ENCODE data around the gene ENGASE. TPM values are rescaled to one million over a fixed set of nuclear protein-coding genes. Genes with fewer than 3 reads are reported as not detected.
A peak's percentile ranks its signal among the peaks of the same experiment; 100 is the strongest.

ENGASE gene
- polyA plus RNA-seq, 1 donor, result 21.0 TPM

DNA sequence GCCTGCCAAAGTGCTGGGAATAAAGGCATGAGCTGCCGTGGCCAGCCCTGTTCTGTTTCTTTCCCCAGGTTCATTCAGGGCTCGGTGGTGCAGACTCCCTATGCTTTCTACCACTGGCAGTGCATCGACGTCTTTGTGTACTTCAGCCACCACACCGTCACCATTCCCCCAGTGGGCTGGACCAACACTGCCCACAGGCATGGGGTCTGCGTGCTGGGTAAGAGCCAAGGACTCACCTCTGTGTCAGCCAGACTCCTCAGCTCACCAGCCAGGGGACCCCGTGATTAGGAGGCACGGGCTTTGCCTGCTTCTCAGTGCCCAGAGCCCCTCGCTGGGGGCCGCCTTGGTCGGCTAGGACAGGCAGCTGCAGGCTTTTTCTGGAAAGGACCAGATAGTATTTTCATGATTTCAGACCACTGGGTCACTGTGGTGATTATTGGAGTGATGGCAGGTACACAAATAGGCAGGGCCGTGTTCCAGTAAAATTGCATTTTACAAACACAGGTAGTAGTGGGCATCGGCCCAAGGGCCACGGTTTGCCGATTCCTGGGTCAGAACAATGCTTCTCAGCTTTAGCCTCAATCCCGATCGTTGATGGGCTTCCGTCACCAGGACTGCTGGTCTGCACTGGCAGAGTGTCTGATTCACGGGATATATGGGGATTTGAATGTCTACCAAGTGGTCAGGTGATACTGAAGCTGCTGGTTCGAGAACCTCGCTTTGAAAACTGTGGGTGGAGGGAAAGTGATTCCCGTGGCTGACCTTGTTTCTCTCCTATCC is 5.0 kb downstream of the ENGASE start:
- no peak for DNase-seq

DNA sequence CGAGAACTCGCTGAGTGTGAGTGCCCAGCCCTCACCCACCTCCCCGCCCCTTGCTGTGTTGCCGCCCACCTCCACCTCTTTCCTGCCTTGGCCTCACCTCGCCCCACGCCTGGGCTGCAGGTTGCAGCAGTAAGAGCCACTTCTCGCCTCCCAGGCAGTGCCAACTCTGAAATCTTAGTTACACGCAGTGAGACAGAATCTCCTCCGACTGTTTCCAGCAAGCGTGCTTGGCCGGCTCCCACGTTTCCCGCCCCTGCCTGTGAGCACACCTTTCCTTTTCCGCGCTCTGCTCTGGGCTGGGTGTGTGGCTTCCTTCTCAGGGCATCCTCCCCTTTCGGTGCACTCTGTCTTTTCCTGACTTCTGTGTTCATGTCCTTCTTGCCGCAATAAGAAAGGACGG is 5.7 kb downstream of the ENGASE start:
- no peak for DNase-seq

DNA sequence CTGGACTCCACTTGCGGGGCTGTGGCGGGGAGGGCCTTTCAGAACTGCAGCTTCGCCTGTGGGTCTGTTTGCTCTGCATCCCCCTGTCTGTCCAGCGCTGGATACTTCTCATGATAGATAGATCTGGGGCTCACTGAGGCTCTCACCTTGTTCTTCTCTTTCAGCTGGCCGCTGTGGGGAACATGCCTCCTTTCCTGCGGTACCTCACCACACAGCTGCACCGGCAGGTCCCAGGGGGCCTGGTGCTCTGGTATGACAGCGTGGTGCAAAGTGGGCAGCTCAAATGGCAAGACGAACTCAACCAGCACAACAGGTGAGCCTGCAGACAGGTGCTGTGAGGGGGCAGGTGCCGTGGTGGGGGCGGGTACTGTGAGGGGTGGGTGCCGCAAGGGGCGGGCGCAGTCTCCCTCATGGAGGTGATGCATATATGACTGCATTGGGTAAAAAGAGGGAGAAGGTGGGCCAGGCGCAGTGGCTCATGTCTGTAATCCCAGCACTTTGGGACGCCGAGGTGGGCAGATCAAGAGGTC is 6.2 kb downstream of the ENGASE start:
- no peak for DNase-seq

DNA sequence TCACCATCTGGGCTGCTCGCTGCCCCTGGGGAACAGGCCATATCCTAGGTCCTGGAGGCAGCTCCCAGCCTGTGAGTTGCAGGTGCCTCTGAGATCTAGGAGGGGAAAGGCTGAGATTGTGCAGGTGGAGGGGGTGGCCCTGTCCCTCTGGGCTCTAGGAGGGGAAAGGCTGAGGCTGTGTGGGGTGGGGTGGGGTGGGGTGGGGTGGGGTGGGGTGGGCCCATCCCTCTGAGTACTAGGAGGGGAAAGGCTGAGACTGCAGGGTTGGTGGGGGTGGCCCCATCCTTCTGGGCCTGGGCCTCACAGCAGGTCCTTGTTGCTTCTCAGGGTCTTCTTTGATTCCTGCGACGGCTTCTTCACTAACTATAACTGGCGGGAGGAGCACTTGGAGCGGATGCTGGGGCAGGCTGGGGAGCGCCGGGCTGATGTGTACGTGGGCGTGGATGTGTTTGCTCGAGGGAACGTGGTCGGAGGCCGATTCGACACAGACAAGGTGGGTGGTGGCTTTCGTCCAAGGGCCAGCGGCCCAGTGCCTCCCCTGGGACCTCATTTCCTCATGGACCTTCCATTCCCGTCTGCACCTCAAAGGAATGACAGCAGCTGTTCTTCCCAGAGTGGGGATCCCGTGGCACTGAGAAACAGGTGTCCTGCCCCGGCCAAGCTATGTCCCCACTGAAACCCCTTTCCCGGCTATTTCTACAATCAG is 7.1 kb downstream of the ENGASE start:
- no peak for DNase-seq

DNA sequence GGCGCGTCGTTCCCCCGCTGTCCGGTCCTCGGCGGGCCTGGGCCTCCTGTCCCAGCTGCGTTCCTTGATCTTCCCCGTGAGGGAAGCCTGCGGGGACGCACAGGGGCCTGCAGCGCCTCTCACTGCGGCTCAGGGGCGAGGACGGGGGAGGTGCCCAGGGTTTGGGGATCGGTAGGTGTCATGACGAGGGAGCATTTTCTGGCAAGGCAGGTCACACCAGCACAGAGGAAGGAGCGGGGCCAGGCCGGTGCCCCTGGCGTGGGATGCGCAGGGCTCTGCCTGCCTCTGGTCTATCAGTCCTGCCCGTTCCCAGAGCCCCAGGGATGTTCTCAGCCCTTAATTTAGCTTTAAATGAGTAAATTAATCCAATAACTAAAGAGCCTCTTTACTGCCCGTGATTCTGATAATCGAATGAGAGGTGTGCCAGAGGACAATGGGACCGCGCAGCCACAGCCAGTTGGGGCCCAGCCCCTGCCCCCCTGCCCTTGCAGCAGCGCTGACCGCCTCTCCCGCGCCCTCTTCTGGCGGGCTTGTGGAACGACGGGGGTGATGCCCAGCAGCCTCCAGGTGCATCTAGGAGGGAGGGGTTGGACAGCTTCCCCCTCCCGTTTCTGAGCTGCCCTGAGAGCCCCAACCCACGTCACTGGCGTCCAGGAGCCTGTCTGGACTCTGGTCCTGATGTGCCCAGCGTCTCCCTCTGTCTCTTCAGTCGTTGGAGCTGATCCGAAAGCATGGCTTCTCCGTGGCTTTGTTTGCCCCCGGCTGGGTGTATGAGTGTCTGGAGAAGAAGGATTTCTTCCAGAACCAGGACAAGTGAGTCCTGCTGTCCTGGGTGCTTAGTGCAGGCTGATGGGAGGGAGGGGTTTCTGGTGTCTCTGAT is 7.9 kb downstream of the ENGASE start:
- no peak for DNase-seq

DNA sequence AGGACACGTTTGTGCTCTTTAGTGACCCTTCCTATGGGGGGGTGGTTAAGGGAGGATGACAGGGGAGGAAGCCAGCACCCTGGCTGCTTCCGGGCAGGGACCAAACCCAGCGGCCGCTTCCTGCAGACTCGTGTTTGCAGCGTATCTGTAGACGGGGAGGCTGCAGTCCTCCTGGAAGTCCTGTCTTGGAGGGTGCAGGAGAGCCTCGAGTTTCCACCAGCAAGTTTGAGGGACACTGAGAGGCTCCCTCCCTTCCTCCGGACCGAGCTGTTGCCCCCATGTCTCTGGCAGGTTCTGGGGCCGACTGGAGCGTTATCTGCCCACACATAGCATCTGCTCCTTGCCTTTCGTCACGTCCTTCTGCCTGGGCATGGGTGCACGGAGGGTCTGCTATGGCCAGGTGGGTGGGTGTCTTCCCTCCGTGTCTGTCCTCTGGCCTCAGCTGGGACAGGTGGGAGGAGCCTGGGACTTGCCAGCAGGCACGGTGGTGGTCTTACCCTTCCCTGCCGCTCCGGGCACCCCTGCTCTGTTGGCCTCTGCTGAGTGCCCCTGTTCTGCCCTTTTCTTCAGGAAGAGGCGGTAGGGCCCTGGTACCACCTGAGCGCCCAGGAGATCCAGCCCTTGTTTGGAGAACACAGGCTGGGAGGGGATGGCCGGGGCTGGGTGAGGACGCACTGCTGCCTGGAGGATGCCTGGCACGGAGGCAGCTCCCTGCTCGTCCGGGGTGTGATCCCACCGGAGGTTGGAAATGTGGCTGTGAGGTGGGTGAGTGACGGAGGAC is 8.8 kb downstream of the ENGASE start:
- DNase-seq, result no peak

DNA sequence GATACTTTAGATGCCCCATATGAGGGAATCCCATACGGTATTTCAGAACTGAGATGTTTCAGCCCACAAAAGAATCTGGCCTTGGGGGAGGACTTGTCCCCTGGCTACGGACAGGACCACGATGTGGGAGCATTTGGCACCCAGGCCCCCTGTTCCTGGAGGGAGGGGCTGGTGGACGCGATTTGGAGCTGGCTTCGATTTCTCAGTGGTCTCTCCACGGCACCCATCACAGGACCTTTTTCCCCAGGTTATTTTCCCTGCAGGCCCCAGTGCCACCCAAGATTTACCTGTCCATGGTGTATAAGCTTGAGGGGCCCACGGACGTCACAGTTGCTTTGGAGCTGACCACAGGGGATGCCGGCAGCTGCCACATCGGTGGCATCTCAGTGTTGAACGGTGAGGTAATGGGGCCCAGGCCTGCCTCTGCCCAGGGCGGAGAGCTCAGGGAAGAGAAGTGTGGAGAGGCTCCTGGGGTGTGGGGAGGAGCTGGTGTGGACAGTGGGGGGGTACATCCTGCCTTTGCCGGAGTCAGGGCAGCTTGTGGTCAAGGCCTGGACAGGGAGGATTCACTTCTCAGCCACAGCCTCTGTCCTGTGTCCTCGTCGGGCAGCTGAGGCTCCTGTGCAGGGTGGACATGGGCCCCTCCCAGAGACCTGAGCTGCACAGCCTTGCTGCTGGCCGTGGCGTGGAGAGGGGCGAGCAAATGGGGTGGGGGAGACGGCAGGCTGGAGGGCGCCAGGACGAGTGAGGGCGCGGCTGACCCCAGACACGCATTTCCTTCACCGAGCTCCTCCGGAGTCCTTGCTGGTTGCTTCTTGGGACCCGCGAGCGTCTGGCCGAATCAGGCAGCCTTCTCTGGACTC is 9.9 kb downstream of the ENGASE start:
- no peak for DNase-seq

DNA sequence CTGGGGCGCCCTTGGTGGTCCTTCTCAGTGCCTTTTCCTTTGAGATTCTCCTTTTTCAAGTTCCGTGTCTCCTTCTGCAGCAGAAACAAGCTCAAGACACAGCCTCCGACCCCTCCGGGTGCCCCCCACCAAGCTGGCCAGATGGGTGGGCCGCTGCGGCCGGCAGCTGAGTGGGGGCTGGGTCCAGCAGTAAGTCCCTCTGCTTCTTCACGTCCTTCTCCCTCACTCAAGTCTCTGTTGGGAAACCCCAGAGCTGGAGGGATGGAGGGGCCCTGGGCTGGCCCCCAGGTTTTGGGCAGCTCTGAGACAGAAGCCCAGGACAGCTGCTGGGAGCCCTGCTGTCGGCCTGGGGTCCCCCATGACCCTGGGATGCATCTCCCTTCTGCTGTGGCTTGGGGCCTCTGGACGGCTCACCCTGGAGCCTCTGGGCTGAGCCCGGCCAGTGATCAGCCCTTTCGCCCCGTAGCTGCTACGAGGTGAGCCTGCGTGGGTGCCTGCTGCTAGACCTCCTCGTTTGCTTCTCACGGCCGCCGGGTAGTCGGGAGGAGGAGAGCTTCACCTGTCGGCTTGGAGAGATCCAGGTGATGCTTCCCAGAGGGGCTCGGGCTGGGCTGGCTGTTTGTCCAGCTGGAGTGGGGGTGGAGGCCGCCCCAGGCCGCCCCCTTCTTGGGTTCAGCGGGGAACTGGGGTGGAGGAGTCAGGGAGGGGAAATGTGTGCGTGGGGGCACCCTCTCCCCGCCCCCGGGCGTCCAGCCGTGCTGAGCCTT is 10.7 kb downstream of the ENGASE start:
- DNase-seq, result no peak

DNA sequence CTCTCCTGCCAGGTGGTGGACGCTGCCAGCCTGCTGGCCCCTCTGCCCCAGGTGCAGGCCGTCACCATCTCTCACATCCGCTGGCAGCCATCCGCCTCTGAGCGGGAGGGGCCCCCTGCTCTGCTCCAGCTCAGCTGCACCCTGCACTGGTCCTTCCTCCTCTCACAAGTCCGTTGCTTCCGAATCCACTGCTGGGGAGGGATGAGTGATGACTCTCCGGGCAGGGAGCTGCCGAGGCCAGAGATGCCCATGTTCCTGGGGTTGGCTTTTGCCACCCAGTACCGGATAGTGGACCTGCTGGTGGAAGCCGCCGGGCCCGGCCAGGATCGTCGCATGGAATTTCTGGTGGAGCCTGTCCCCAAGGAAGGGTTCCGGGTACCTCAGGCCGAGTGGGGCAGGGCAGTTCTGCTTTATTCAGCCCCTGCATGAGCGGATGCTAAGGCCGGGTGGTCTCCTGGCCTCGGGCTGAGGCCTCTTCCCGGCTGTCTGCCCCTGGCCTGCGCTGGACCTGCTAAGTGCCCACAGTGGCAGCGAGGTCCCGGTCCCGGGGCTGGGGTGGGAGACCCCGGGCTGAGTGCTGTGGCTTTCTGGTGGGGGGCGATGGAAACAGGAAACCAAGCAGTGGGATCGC is 11.4 kb downstream of the ENGASE start:
- DNase-seq, result no peak

DNA sequence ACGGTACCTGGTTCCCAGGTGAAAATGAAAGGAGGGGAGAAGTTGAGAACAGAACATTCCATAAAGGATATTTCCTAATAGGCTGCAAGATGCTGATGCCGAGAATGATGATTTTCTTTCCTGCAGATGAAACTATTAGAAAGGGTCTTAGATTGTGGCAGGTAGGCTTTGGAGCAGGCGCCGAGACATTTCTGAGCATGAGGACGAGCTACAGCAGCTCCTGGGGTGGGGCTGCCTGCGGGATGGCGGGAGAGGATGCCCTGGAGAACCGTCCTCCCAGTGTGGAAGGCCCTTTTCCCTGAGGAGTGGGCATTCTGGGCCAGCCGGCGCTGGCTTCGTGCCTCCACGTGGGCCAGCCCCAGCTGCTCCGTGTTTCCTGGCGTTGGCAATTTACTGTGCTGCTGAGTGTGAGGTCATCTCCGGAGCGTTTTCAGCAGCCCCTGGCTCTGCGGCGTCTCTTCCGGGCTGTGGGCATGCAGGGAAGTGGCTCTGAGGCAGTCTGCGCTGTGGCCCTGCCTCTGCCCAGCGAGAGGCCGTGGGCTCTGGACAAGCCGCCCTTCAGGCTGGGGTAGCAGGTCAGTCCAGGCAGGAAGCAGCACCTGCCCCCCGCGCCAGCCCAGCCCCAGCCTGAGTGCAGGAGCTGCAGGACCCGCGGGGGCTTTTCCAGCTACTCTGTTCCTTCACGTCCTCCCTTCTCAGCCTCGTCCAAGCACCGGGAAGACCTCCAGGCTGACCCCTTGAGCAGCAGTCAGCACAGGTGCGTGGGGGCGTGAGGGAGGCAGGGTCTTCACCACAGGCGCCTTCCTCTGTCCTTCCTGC is 12.2 kb downstream of the ENGASE start:
- no peak for DNase-seq

DNA sequence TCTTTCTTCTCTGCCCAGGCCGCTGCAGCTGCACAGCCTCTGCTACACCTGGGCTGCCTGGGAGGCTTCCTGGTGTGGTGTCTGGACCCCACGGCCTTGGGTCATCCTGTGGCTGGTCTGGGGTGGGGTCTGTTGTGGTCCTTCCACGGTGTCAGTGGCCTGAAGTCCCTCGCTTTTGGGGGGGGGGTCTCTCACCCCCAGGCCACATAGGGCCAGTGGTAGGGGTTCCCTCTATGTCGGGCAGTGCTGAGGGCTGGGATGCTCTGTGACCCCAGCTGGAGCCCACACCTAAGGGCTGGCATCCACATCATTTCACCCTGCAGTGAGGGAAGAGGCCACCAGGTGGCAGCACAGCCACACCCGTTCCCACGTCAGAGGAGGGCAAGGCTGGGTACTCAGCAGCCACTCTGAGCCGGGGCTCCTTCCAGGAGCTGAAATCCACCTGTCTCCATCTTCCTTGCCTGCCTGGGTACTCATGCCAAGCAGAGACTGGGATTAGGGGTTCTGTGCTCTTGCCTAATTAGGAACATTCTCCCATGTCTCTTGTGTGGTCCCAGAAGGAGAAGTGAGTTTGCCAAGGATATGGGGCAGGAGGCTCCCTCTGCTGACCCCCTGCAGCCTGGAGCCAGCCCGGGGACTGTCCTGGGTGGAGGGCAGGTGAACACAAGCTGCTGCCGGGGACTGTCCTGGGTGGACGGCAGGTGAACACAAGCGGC is 13.0 kb downstream of the ENGASE start:
- peak; percentile 72 for DNase-seq

DNA sequence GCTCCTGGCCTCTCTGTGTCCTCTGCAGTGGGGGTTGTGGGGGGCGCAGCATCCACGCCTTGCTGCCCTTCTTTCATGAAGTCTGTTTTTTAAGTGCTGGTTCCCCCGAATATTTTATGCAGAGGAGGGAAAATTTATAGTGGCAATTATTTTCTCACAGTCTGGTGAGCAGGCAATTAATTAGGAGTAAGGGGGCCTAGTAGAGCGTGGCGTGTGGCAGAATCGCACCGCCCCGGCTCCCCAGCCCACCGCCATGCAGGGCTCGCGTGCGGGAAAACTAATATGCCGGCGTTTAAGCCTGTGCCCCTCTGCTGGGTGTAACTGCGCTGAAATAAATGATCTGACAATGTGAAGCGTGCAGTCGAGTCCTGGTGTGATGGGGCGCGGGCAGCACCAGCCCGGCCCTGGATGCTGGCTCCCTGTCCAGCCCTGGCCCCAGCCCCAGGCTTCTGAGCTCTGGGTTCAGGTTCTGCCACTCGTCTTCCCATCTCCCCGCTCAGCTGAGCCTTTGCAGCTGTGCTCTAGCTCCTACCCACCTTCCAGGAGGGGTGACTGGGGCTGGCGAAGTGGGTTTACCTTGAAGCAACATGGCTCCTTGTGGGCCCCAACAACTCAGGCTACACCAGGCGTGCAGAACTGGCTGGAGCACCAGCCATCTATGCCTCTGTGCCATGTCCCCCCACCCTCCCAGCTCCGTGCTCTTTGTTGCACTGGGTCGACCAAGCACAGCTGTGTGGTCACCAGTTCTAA is 13.8 kb downstream of the ENGASE start:
- DNase-seq, result no peak

DNA sequence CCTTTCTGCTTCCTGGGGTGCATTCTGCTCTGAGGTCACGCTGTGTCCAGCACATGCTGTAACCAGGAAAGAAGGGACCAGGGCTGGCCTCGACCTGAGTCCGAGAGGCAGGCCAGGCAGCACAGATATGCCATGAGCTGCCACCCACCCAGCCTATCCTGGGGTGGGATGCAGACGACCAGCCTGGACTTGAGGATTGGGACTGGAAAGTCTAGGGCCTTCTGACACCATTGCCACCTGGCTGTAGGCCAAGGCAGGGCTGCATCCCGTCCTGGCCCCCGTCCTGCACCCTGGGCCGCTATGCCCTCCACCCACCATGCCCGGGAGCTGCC is 14.3 kb downstream of the ENGASE start:
- no peak for DNase-seq

DNA sequence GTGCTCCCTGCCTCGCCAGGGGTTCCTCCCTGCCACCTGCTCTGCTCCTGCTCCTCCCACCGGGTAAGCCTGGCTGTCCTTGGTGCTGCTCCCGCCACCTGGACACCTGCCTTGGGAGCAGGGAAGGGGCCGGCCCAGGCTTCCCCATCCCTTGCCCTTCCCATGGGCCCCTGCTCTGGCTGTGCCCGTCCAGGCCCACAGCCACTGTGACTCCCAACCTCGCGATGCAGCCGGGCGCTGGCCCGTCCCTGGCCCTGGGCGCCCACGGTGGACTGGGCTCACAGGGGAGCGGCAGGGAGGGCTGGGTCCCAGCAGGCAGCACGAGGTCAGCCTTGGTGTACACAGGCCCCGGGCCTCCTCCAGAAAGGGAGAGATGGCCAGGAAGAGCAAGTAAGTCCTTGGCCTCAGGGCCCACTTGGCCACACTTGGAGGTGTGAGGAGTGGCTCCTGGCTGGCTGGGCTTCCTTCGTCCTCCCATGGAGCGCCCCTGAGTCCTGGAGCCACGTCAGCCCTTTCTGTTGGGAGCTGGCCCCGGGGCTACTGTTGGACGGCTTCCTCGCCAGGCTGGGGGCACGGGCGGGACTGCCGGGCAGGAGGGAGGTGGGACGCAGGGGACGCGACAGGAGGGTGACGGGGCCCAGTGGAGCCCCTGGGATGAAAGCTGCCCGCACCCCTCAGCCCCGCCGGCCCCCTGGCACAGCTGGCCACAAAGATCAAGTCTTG is 15.3 kb downstream of the ENGASE start:
- DNase-seq, result no peak

DNA sequence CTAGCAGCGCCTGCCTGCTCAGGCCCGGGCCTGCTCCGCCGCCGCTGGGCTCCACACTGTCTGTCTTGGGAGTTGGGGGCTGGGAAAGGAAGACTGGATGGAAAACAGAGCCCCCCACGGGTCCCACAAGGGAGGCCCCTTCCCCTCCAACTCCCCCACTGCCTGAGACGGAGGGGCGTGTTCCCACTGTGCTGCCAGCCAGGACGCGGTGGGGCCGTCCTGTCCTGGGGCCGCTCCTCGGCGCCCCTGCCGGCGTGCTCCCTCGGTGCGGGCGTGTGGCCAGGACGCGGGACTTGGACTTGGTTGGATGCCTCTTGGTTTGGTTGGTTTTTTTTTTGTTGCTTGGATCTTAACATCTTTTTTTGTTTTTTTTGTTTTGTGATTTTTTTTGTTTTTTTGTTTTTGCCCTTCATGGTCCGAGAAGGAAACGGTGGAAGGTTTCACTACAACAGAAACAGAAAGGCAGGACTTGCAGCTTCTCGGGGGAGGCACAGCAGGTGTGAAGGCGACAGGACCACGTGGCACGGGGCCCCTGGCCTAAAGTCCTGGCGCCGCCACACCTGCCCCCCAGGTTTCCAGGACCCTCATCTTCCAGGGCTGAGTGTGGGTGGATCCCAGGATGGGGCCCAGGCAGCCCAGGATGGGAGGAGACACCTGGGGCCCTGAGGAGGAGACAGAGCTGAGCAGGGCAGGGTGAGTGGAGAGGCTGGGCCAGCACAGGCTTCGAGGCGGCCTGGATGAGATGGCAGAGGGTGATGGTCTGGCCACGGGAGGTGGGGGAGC is 16.0 kb downstream of the ENGASE start:
- DNase-seq, result peak; percentile 43

DNA sequence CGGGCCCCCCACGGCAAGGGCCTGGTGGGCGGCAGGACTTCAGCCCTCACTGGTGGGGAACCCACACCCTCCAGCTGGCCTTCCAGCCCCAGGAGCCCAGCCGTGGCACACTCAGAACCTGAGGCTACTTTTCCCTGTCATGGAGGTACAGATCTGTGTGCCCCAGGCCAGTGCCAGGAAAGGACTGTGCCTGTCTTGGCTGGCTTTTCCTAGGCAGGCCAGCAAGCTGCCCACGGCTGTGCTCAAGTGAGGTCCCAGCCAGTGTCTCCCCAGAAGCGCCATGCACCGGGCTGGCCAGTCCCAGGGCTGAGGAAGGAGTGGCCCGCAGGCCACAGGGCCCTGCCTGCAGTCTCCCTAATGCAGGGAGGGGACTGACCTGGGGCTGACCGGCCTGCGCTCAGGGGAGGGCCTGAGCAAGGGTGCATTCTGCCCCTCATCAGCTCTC is 16.6 kb downstream of the ENGASE start:
- no peak for DNase-seq

Data from left kidney (tissue), 2 donors.